ENCODE data around the gene TM2D1.
"Not testable (repeated sequence)": the region's sequence is repeated elsewhere in the genome, so short reads cannot be mapped to it uniquely, and the experiment has no call there.

Gene TM2D1

GRCh38 chr1:61724813-61725694, at the start of gene TM2D1:
Gene TM2D1, minus strand, starts transcription at chr1:61725141. Its CDS starts 21 bp downstream, at chr1:61725120.
- in situ Hi-C loops (cut with MboI; ENCODE audit: low sequenced_read_pairs), result no loop called here

- in situ Hi-C loops (cut with MboI; ENCODE audit: low sequenced_read_pairs), result no loop called here
Measured at GRCh38 chr1:61770131-61770530, 45.2 kb upstream of the TM2D1 start.

DNA sequence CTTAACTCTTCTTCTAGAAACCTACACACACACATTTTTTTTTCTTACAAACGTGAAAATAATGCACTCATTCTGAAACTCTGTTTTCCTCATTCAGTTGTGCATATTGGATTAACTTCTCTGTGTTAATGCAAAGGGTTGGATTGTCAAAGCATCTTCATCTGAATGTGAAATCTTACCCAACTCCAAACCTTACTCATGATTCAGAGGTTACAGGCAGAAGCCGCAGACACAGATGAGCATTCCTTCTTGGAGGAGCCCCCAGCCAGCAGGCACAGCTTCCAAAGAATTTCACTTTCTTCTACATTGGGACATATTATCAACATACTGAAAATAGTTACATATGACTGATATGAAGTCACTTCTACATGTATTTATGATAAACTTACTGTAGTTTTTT, 33.0 kb upstream of the TM2D1 start:
- in situ Hi-C loops (cut with MboI; ENCODE audit: low sequenced_read_pairs), result no loop called here

- in situ Hi-C loops (cut with MboI; ENCODE audit: low sequenced_read_pairs), result no loop called here
Measured at GRCh38 chr1:61756773-61757172, 31.8 kb upstream of the TM2D1 start.

GRCh38 chr1:61754545-61754944, 29.6 kb upstream of the TM2D1 start:
- in situ Hi-C loops (cut with MboI; ENCODE audit: low sequenced_read_pairs), result no loop called here

- in situ Hi-C loops (cut with MboI; ENCODE audit: low sequenced_read_pairs), result no loop called here
Measured at GRCh38 chr1:61753998-61754508, 29.1 kb upstream of the TM2D1 start.

GRCh38 chr1:61752921-61753389, 28.0 kb upstream of the TM2D1 start:
- in situ Hi-C loops (cut with MboI; ENCODE audit: low sequenced_read_pairs), result no loop called here

DNA sequence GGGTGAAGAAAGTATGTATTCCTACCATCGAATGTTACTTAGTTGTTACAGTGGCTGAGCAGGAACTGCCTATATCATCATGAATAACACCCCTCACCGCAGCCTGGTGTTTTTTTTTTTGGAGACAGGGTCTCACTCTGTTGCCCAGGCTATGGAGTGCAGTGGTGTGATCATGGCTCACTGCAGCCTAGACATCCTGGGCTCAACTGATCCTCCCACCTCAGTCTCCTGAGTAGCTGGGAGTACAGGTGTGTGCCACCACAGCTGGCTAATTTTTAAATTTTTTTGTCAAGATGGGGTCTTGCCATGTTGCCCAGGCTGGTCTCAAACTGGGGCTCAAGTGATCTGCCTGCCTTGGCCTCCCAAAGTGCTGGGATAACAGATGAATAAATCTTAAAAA, 24.6 kb upstream of the TM2D1 start:
- in situ Hi-C loops (cut with MboI; ENCODE audit: low sequenced_read_pairs), result no loop called here

- in situ Hi-C loops (cut with MboI; ENCODE audit: low sequenced_read_pairs), result no loop called here
Measured at GRCh38 chr1:61748566-61748965, 23.6 kb upstream of the TM2D1 start.

DNA sequence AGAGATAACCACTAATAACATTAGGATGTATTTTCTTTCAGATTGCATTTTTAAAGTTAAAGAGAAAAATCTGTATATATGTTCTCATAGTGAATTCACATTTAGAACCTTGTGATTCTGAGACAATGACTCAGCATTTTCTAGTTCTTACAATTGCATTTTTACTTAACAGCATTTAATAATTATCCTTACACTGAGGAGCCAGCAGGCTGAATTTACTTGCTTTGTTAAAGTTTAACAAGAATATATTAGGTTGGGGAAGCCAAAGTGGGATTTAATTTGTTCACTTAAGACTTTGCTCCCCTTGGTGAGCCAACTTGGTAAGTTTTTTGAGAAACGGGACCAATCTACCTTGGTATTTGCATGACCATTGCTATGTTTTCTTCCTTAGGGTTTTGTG, 21.9 kb upstream of the TM2D1 start:
- in situ Hi-C loops (cut with MboI; ENCODE audit: low sequenced_read_pairs), result no loop called here

DNA sequence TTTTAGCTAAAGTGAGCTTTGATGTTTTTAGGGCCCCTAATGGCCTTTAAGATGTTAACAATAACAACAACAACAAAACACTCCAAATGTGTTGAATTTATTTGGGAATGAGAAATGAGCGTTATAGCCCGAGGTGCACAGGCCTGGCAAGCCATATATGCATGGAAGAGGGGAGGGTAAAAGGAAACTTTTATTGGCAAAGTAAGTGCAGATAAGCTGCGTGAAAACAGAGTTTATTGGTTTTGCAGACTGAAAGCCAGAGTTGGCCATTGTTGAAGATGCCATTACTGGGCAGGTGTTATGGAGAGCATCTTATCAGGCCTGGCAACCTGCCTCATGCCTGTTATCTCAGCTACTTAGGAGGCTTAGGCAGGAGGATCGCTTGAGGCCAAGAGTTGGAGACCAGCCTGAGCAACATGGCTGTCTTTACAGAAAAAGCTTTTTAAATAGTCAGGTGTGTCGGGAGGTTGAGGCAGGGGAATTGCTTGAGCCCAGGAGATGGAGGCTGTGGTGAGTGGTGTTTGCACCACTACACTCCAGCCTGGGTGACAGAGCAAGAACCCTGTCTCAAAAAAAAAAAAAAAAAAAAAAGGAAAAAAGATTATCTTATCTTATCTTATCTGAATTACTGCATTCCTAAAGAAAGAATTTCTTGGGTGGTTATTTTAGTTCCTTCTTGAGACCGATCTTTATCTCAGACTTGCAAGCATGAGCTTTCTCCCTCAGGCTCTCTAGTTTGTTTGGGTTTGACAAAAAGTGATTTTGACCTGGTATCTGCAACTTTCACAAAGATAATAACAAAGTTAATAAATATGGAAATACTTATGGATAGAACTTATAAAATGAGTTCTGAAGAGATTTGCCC, 19.0 kb upstream of the TM2D1 start:
- in situ Hi-C loops (cut with MboI; ENCODE audit: low sequenced_read_pairs), result no loop called here

DNA sequence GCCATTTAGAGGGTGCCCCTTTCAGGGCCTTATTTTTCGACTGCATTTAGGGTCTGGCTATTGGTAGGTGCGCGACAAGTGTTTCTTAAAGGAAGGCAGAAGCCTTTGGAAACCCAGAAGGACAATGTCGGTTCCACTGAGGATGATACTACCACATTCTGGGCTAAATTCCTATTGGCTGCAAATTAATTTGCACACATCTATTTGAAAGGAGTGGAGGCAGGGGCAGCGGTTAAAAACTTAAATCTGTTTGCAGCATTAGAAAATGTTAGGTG, 18.4 kb upstream of the TM2D1 start:
- in situ Hi-C loops (cut with MboI; ENCODE audit: low sequenced_read_pairs), result no loop called here

GRCh38 chr1:61742620-61743430, 17.9 kb upstream of the TM2D1 start:
- in situ Hi-C loops (cut with MboI; ENCODE audit: low sequenced_read_pairs), result no loop called here

DNA sequence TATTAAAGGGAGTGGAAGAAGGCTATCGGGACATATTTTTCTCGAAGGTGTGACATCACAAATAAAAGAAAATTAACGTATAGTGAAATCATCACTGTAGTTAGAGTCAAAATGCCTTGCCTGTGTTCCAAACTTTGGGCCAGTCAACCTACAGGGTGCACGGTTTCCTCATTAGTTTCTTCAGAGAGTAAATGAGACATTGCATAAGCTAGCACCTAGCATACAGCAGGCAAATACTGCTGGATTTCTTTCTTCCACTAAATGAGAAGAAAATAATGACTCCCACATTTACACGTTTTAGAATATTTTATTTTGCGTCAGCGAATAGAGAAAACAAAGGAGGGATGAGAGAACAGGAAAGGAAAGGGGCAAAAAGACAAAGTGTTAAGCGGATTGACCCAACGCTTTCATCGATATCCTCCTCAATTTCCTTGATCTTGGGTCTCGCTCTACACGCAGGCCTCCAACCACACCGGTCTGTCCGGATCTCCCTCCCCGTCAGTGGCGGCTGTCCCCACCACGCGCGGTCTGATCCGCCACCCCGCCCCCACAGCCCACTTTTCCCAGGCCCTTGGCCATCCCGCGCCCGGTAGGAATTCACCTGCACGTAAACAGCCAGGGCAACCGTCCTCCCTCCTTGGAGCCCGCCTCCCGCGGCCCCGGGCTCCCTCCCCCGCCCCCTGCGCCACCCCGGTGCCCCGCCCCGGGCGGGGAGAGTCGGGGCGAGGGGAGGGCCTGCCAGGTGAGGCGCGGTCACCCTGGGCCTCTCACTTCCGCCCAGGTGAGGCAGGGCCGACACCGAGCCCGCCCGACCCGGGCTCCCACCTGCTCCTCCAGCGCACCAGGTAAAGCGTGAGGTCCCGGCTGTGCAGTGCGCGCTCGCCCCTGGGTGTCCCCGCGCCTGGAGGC, 17.0 kb upstream of the TM2D1 start, which contains the start of gene PATJ:
Gene PATJ (plus strand): TSS at position 770 of the 909 bp plus-strand sequence. CDS start 20,413 bp downstream, outside the sequence.
- in situ Hi-C loops (cut with MboI; ENCODE audit: low sequenced_read_pairs), result no loop called here

DNA sequence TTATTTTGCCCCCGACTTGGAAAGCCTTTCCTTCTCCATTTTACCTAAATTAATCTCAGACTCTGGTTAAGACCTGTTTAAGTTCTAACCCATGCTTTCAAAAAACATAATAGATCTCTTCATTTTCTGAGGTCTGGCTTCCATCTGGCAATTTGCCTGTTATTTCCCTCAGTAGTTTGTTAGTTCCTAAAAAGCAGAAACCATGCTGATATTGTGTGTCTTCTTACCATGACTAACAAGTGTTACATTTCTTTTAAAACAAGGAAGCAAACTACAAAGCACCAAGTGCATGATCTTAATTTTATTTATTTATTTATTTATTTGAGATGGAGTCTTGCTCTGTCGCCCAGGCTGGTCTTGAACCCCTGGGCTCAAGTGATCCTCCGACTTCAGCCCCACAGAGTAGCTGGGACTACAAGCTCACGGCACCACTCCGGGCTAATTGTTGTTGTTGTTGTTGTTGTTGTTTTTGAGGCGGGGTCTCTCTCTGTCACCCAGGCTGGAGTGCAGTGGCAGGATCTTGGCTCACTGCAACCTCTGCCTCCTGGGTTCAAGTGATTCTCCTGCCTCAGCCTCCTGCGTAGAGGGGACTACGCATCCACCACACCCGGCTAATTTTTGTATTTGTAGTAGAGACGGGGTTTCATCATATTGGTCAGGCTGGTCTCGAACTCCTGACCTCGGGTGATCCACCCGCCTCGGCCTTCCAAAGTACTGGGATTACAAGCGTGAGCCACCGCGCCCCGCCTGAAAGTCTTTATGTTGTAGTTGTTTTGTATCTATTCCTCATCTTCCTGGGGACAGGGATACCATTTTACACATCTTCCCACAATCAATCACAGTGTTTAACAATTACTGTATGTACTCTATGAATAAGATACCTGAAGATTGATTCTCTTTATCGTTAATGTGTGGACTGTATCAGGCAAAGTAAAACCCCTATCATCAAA, 16.1 kb upstream of the TM2D1 start:
- in situ Hi-C loops (cut with MboI; ENCODE audit: low sequenced_read_pairs), result no loop called here

- in situ Hi-C loops (cut with MboI; ENCODE audit: low sequenced_read_pairs), result no loop called here
Measured at GRCh38 chr1:61732726-61733125, 7.8 kb upstream of the TM2D1 start.

- in situ Hi-C loops (cut with MboI; ENCODE audit: low sequenced_read_pairs), result not testable (repeated sequence)
Measured at GRCh38 chr1:61730679-61731078, 5.7 kb upstream of the TM2D1 start.

DNA sequence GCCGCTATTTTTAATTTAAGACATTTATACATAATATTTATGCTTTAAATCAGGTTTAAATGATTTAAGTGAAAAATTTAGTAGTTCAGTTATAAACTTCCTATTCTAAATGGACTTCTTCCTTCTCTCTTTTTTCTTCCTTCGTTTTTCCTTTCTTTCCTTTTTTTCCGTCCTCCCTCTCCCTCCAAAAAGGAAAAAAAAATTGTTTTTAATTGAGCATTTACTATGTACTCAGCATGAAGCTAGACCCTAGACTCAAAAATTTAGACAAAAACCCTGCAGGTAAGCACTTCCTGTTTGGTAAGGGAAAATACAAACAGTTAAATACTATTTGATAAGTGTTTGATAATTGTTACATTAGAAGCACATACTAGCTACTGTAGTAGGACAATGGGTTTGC, 2.6 kb upstream of the TM2D1 start:
- in situ Hi-C loops (cut with MboI; ENCODE audit: low sequenced_read_pairs), result no loop called here

DNA sequence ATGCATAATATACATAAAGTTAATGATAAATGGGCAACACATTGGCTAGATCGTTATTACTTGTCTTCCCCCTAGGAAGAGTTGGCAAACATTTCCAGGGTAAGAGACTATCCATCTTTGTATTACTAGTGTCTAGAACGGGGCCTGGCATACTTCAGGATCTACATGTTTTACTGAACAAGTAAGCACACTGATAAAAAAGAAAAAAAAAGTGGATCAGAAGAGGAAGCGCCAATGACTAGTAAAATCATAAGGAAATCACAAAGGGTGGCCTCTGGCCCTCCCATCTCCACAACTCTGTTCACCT, 482 bp downstream of the TM2D1 start:
- in situ Hi-C loops (cut with MboI; ENCODE audit: low sequenced_read_pairs), result no loop called here
